ENCODE measurements around the gene PEX14. TPM values are rescaled to one million over a fixed set of nuclear protein-coding genes. Genes with fewer than 3 reads are reported as not detected.

PEX14 gene
- total RNA-seq, 1 donor from 2014 or later = 21.6 TPM

- Histone ChIP-seq H3K4me1 (peaks cover 23% of the 10 kb centered on the region), H3K4me3 (peak within 1 kb of the TSS; percentile 71 to 80), H3K9me3 (no peaks in the 10 kb centered on the region), H3K27me3 (no peaks in the 10 kb centered on the region), H3K27ac (peak within 1 kb of the TSS; percentile 81), H3K36me3 (no peaks in the 10 kb centered on the region)
- intact Hi-C loops (cut with DNase I) = no loop called here
- peak in 1 of 2 donors; percentile 91 for DNase-seq (ENCODE audit: extremely low spot score in 2 of 2)
- TF ChIP-seq POLR2A (IDR thresholded peaks at IDR 0.05) (no peak), CTCF (IDR thresholded peaks at IDR 0.05) (peak; percentile 91 to 100 (median 99)), POLR2AphosphoS5 (IDR thresholded peaks at IDR 0.05; ENCODE audit: insufficient read depth in 1 of 2, low read depth in 1 of 2) (peak in 1 of 2 donors; percentile 70)
Measured at GRCh38 chr1:10430216-10431069, 44.3 kb upstream of the PEX14 start, which contains the start of gene CENPS. CENPS (plus strand) TSS chr1:10430433; CDS start chr1:10430518, 85 bp downstream.

- Histone ChIP-seq H3K27ac (peak overlapping the region; percentile 81), H3K4me1 (peaks cover 23% of the 10 kb centered on the region), H3K4me3 (peak overlapping the region; percentile 71 to 80), H3K27me3 (no peaks in the 10 kb centered on the region), H3K9me3 (no peaks in the 10 kb centered on the region), H3K36me3 (no peaks in the 10 kb centered on the region)
- DNase-seq (ENCODE audit: extremely low spot score in 2 of 2) = no peak
- TF ChIP-seq POLR2AphosphoS5 (IDR thresholded peaks at IDR 0.05; ENCODE audit: insufficient read depth in 1 of 2, low read depth in 1 of 2) (no peak), POLR2A (IDR thresholded peaks at IDR 0.05) (no peak), CTCF (IDR thresholded peaks at IDR 0.05) (no peak)
- intact Hi-C loops (cut with DNase I) = no loop called here
Measured at GRCh38 chr1:10431070-10431730, 43.5 kb upstream of the PEX14 start.

GRCh38 chr1:10432910-10433700, 41.6 kb upstream of the PEX14 start:
- Histone ChIP-seq H3K36me3 (no peaks in the 10 kb centered on the region), H3K27me3 (no peaks in the 10 kb centered on the region), H3K4me3 (no peak overlapping the region), H3K27ac (no peak overlapping the region), H3K9me3 (no peaks in the 10 kb centered on the region), H3K4me1 (peaks cover 18% of the 10 kb centered on the region)
- intact Hi-C loops (cut with DNase I) = no loop called here
- no peak for DNase-seq (ENCODE audit: extremely low spot score in 2 of 2)
- TF ChIP-seq POLR2AphosphoS5 (IDR thresholded peaks at IDR 0.05; ENCODE audit: insufficient read depth in 1 of 2, low read depth in 1 of 2) = no peak
- TF ChIP-seq CTCF (IDR thresholded peaks at IDR 0.05) = no peak

- Histone ChIP-seq H3K4me3 (no peak overlapping the region), H3K27ac (no peak overlapping the region), H3K9me3 (no peaks in the 10 kb centered on the region), H3K36me3 (no peaks in the 10 kb centered on the region), H3K27me3 (no peaks in the 10 kb centered on the region), H3K4me1 (peaks cover 16% of the 10 kb centered on the region)
- intact Hi-C loops (cut with DNase I) = no loop called here
- TF ChIP-seq POLR2AphosphoS5 (IDR thresholded peaks at IDR 0.05; ENCODE audit: insufficient read depth in 1 of 2, low read depth in 1 of 2) (no peak), CTCF (IDR thresholded peaks at IDR 0.05) (no peak), POLR2A (IDR thresholded peaks at IDR 0.05) (no peak)
- DNase-seq (ENCODE audit: extremely low spot score in 2 of 2) = no peak
Measured at GRCh38 chr1:10433790-10434189, 41.0 kb upstream of the PEX14 start.
